Inferior parietal cortex (tissue), 1 donor: ENCODE results near the gene AGAP1.

Source experiments
- DNase-seq: peaks from one replicate; pipeline ENCODE4 v3.0.0-alpha.2; 2016; ENCODE audit errors: extremely low spot score

The AGAP1 gene

GRCh38 chr2:235567842-235568241, 74.0 kb downstream of the AGAP1 start:
- no peak for DNase-seq

GRCh38 chr2:235568431-235568830, 74.6 kb downstream of the AGAP1 start:
- DNase-seq: no peak

- DNase-seq: no peak
Measured at GRCh38 chr2:235569837-235570236, 76.0 kb downstream of the AGAP1 start.

- DNase-seq: no peak
Measured at GRCh38 chr2:235570256-235570655, 76.4 kb downstream of the AGAP1 start.

GRCh38 chr2:235570966-235571692, 77.3 kb downstream of the AGAP1 start:
- no peak for DNase-seq

- no peak for DNase-seq
Measured at GRCh38 chr2:235572592-235572991, 78.7 kb downstream of the AGAP1 start.

GRCh38 chr2:235573331-235574221, 79.7 kb downstream of the AGAP1 start:
- no peak for DNase-seq

GRCh38 chr2:235575431-235575830, 81.6 kb downstream of the AGAP1 start:
- DNase-seq: no peak

- no peak for DNase-seq
Measured at GRCh38 chr2:235575904-235576303, 82.1 kb downstream of the AGAP1 start.

GRCh38 chr2:235576337-235576910, 82.6 kb downstream of the AGAP1 start:
- no peak for DNase-seq

GRCh38 chr2:235577404-235578330, 83.8 kb downstream of the AGAP1 start:
- peak; percentile 77 for DNase-seq

GRCh38 chr2:235579128-235579527, 85.3 kb downstream of the AGAP1 start:
- DNase-seq: no peak

- DNase-seq: no peak
Measured at GRCh38 chr2:235580426-235581157, 86.7 kb downstream of the AGAP1 start.

GRCh38 chr2:235582081-235582686, 88.3 kb downstream of the AGAP1 start:
- no peak for DNase-seq

- no peak for DNase-seq
Measured at GRCh38 chr2:235582729-235583128, 88.9 kb downstream of the AGAP1 start.

- DNase-seq: no peak
Measured at GRCh38 chr2:235583144-235583543, 89.3 kb downstream of the AGAP1 start.

- no peak for DNase-seq
Measured at GRCh38 chr2:235583925-235584637, 90.2 kb downstream of the AGAP1 start.

- no peak for DNase-seq
Measured at GRCh38 chr2:235584638-235585007, 90.8 kb downstream of the AGAP1 start.

GRCh38 chr2:235587202-235587601, 93.4 kb downstream of the AGAP1 start:
- DNase-seq: no peak

- DNase-seq: no peak
Measured at GRCh38 chr2:235588750-235589149, 94.9 kb downstream of the AGAP1 start.
